ENCODE results near the gene GPR78.
"Not testable (repeated sequence)": the region's sequence is repeated elsewhere in the genome, so short reads cannot be mapped to it uniquely, and the experiment has no call there.

GRCh38 chr4:8630240-8630905, 50.2 kb downstream of the GPR78 start:
- not testable (repeated sequence) for TF ChIP-seq CTCF (IDR thresholded peaks at IDR 0.05; ENCODE audit: low read length); EZH2 (IDR thresholded peaks at IDR 0.05; ENCODE audit: borderline replicate concordance, low read length)

Data from OCI-LY1 (cell line).